Activated B cell treated with CpG ODN at 0.5 μM for 24 hours (primary cell): ENCODE data around the gene RPN1. TPM values are rescaled to one million over a fixed set of nuclear protein-coding genes. Genes with fewer than 3 reads are reported as not detected.

Experiments used
- ATAC-seq: fragments of 200-7000 bp; cut with Tn5 transposase; one replicate; pipeline ENCODE4 v1.10.0; 2021; ENCODE audit warnings: low read depth, mild to moderate bottlenecking, moderate library complexity
- CTCF ChIA-PET: fragments of 350-600 bp; sonication (Branson Sonifier 250); formaldehyde crosslinking; loops from one replicate; lab custom pipeline; 2021; ENCODE audit warnings: antibody characterized with exemption; lab: Charles Lee
- POLR2A ChIA-PET: fragments of 350-600 bp; sonication (Branson Sonifier 250); formaldehyde crosslinking; loops from one replicate; lab custom pipeline; 2021; ENCODE audit warnings: antibody characterized with exemption; lab: Charles Lee
- DNase-seq: peaks from one replicate; pipeline ENCODE4 v3.0.0; 2022
- H3K27ac Mint-ChIP-seq: one replicate; pipeline ENCODE4 v1.8.0; 2020; ENCODE audit warnings: mixed read lengths
- H3K27me3 Mint-ChIP-seq: one replicate; pipeline ENCODE4 v1.8.0; 2021; ENCODE audit warnings: mixed read lengths
- H3K36me3 Mint-ChIP-seq: one replicate; pipeline ENCODE4 v1.8.0; 2021; ENCODE audit warnings: low read depth, mixed read lengths
- H3K4me1 Mint-ChIP-seq: one replicate; pipeline ENCODE4 v1.8.0; 2021; ENCODE audit warnings: mixed read lengths
- H3K4me3 Mint-ChIP-seq: one replicate; pipeline ENCODE4 v1.8.0; 2020; ENCODE audit warnings: mild to moderate bottlenecking, mixed read lengths
- H3K9me3 Mint-ChIP-seq: one replicate; pipeline ENCODE4 v1.8.0; 2020; ENCODE audit warnings: mixed read lengths
- intact Hi-C: fragments of 100-400 bp; cut with micrococcal nuclease; formaldehyde crosslinking; loops from one replicate; pipeline ENCODE4 v1.15.1; 2024
- total RNA-seq: library from RNA; stranded (reverse); gene quantifications from 2 replicates; pipeline ENCODE4 v1.2.3, GENCODE V29; 2022
- TF ChIP-seq, protein P1 (sequence below): fragments of 200-600 bp; IDR thresholded peaks from one replicate; pipeline ENCODE4 v1.8.0; 2022; ENCODE audit warnings: antibody characterized with exemption, mild to moderate bottlenecking

RPN1 gene
- total RNA-seq, 1 donor from 2014 or later: 93.4 TPM

GRCh38 chr3:128576290-128576689 is 74.3 kb downstream of the RPN1 start:
- no peak overlapping the region for H3K4me3 Mint-ChIP-seq
- no peak overlapping the region for H3K27ac Mint-ChIP-seq
- CTCF ChIA-PET: no interaction called here
- no peaks in the 10 kb centered on the region for H3K9me3 Mint-ChIP-seq
- no peaks in the 10 kb centered on the region for H3K36me3 Mint-ChIP-seq
- no peak for DNase-seq
- TF ChIP-seq, protein P1, sequence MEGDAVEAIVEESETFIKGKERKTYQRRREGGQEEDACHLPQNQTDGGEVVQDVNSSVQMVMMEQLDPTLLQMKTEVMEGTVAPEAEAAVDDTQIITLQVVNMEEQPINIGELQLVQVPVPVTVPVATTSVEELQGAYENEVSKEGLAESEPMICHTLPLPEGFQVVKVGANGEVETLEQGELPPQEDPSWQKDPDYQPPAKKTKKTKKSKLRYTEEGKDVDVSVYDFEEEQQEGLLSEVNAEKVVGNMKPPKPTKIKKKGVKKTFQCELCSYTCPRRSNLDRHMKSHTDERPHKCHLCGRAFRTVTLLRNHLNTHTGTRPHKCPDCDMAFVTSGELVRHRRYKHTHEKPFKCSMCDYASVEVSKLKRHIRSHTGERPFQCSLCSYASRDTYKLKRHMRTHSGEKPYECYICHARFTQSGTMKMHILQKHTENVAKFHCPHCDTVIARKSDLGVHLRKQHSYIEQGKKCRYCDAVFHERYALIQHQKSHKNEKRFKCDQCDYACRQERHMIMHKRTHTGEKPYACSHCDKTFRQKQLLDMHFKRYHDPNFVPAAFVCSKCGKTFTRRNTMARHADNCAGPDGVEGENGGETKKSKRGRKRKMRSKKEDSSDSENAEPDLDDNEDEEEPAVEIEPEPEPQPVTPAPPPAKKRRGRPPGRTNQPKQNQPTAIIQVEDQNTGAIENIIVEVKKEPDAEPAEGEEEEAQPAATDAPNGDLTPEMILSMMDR: no peak
- no peaks in the 10 kb centered on the region for H3K4me1 Mint-ChIP-seq
- peaks cover 14% of the 10 kb centered on the region for H3K27me3 Mint-ChIP-seq
- POLR2A ChIA-PET: no interaction called here
- intact Hi-C loops: no loop called here
- ATAC-seq: no peak

- Mint-ChIP-seq H3K9me3 (no peaks in the 10 kb centered on the region), H3K27ac (no peak overlapping the region), H3K36me3 (no peaks in the 10 kb centered on the region), H3K4me1 (no peaks in the 10 kb centered on the region), H3K4me3 (no peak overlapping the region), H3K27me3 (peaks cover 16% of the 10 kb centered on the region)
- ChIA-PET POLR2A (no interaction called here), CTCF (no interaction called here)
- TF ChIP-seq, protein P1: no peak
- intact Hi-C loops: no loop called here
- no peak for DNase-seq
- ATAC-seq: no peak
Measured at GRCh38 chr3:128575777-128576176, 74.8 kb downstream of the RPN1 start.

DNA sequence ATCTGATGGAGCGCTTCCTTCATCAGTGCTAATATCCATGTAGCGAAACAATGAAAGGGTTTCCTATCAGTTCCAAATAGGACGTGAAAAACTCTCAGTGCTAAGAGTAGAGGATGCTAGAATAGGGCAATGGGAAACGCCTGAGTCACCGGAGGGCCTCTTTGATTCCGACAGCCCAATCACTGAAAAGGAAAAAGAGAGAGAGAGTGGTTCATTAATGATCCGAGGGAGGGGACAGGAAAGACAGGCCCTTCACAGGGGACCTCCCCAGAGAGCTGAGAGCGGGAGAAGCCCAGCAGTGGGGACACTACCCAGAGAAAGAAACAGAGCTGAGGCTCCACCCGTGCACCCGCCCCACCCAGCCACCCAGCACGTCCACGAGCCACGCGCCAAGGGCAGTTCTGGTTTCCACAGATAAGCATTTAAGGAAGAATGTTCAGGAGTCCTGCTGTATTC is 76.9 kb downstream of the RPN1 start:
- CTCF ChIA-PET: no interaction called here
- Mint-ChIP-seq H3K4me3 (no peak overlapping the region), H3K9me3 (no peaks in the 10 kb centered on the region), H3K4me1 (no peaks in the 10 kb centered on the region), H3K27ac (no peak overlapping the region), H3K36me3 (no peaks in the 10 kb centered on the region), H3K27me3 (peaks cover 16% of the 10 kb centered on the region)
- intact Hi-C loops: no loop called here
- POLR2A ChIA-PET: no interaction called here
- ATAC-seq: no peak
- no peak for DNase-seq
- TF ChIP-seq, protein P1: no peak

DNA sequence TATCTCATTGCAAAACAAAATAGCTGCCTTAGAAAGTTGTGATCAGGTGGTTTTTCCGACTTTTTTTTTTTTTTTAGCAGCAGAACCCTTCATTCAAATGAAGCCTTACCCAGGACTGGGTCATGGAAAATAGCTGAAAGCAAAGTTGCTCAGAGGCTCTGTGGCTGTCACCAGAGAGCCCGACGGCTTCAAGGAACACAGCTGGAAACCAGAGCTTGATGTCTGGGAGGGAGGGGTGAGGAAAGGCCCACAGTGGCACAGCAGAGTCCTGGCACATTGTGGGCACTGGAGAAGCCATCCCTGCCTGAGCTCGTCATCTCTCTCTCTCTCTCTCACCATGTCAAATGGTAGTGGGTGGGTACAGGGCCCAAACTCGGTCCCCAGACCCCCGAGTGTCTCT is 77.5 kb downstream of the RPN1 start:
- no peak for ATAC-seq
- DNase-seq: no peak
- ChIA-PET CTCF (no interaction called here), POLR2A (no interaction called here)
- Mint-ChIP-seq H3K4me3 (no peak overlapping the region), H3K4me1 (no peaks in the 10 kb centered on the region), H3K27ac (no peak overlapping the region), H3K27me3 (peaks cover 14% of the 10 kb centered on the region), H3K9me3 (no peaks in the 10 kb centered on the region), H3K36me3 (no peaks in the 10 kb centered on the region)
- intact Hi-C loops: no loop called here
- TF ChIP-seq, protein P1: no peak

- CTCF ChIA-PET: no interaction called here
- Mint-ChIP-seq H3K27me3 (peaks cover 14% of the 10 kb centered on the region), H3K4me3 (no peak overlapping the region), H3K9me3 (no peaks in the 10 kb centered on the region), H3K27ac (no peak overlapping the region), H3K4me1 (no peaks in the 10 kb centered on the region), H3K36me3 (no peaks in the 10 kb centered on the region)
- ATAC-seq (no peak), DNase-seq (no peak)
- TF ChIP-seq, protein P1: no peak
- intact Hi-C loops: no loop called here
- POLR2A ChIA-PET: no interaction called here
Measured at GRCh38 chr3:128572644-128573105, 77.9 kb downstream of the RPN1 start.
